Measurements from ENCODE around the gene P2RX3. TPM values are rescaled to one million over a fixed set of nuclear protein-coding genes. Genes with fewer than 3 reads are reported as not detected.

The P2RX3 gene
- total and polyA plus RNA-seq, 10 of the 15 experiments (the other 5 are each of a cell fraction or from before 2014, with no cell fraction given), result 0.05 to 0.12 TPM; not detected in 8

- Histone ChIP-seq H3K4me1 (ENCODE audit: control insufficient read depth, insufficient read depth, low read length) (no peaks in the 10 kb centered on the region; the same call in 1 of the 2 replicates), H3K4me2 (ENCODE audit: control insufficient read depth, insufficient read depth) (no peak overlapping the region), H3K9me3 (replicated peaks; ENCODE audit: control insufficient read depth, insufficient read depth, low read length) (no peaks in the 10 kb centered on the region; the same call in 2 of the 3 replicates), H3K9ac (ENCODE audit: control insufficient read depth, insufficient read depth, low read length) (no peak overlapping the region), H3K36me3 (ENCODE audit: control insufficient read depth in 2 of 2, insufficient read depth in 2 of 2, low read length in 1 of 2) (no peaks in the 10 kb centered on the region), H3K27ac (ENCODE audit: control insufficient read depth, insufficient read depth) (no peak overlapping the region), H4K20me1 (ENCODE audit: control insufficient read depth, insufficient read depth) (no peaks in the 10 kb centered on the region), H3K4me3 (no peak overlapping the region), H2AFZ (ENCODE audit: control insufficient read depth, low read depth, low read length) (no peak overlapping the region; the same call in 1 of the 2 replicates), H3K27me3 (replicated peaks in 1 of 2; ENCODE audit: control insufficient read depth in 2 of 2, insufficient read depth in 2 of 2, low read length in 1 of 2) (peaks cover 0 to 4% of the 10 kb centered on the region in 2 experiments; a peak in 2 of 4 replicates), H3K79me2 (ENCODE audit: control insufficient read depth, insufficient read depth, low read length) (no peaks in the 10 kb centered on the region)
- ATAC-seq, result peak; percentile 83
- ChIA-PET CTCF (interaction anchor here (0.6 to 2.0 kb wide), 15 partner anchors 10 to 180 kb away, joined by 3 to 7 read pairs (median 4); partner anchors contain the start of genes SSRP1 and TIMM10), POLR2A (interaction anchor here (0.6 to 0.8 kb wide), 4 partner anchors 95 to 1163 kb away, joined by 3 to 4 read pairs (median 3); no protein-coding TSS in a partner anchor), RAD21 (ENCODE audit: unreplicated experiment) (interaction anchor here (0.7 to 1.0 kb wide), 2 partner anchors 82 to 801 kb away, joined by 4 read pairs; no protein-coding TSS in a partner anchor), SMC1A (ENCODE audit: uncharacterized antibody, unreplicated experiment) (interaction anchor here (1.7 kb wide), 1 partner anchor 349 kb away, joined by 3 read pairs; no protein-coding TSS in a partner anchor)
- no peak for DNase-seq (ENCODE audit: low read depth, low spot score)
- no TSS peak for BruUV-seq (replicated peaks)
- intact Hi-C loops (cut with micrococcal nuclease; ENCODE audit: unreplicated experiment) (loop anchor here (10.0 kb wide), 1 partner anchor 1155 kb away; the partner anchor contains the start of gene OR5B21), in situ Hi-C loops (cut with MboI) (loop anchor here (5.0 to 25.0 kb wide), 5 partner anchors 133 to 1238 kb away; partner anchors contain the start of genes LPXN, OR5B21, TIMM10 and ZFP91)
- 23% methylated on average over 30 of the region's 31 CpGs for WGBS (ENCODE audit: insufficient coverage, insufficient replicate concordance, low lambda C conversion rate, missing lambda C conversion rate)
- peak; percentile 23 for FAIRE-seq
- TF ChIP-seq SMC3 (IDR thresholded peaks at IDR 0.05; ENCODE audit: borderline replicate concordance, low read length) (peak; percentile 36; the same call in 1 of the 2 replicates), RAD21 (IDR thresholded peaks at IDR 0.05; ENCODE audit: insufficient read depth, low read depth, low read length) (0 out of 2 replicates have a peak, but pooled peaks have one; percentile 8), SMAD1 (IDR thresholded peaks at IDR 0.05; ENCODE audit: low read depth, partially characterized antibody) (no peak), CTCF (IDR thresholded peaks at IDR 0.05 in 2 of 3, conservative IDR thresholded peaks at IDR 0.05 in 1 of 3; ENCODE audit: control insufficient read depth in 2 of 3, extremely low read depth in 1 of 3, insufficient read depth in 1 of 3, low read depth in 3 of 3, low read length in 3 of 3) (peak; percentile 72 to 94 (median 83)), PAX8 (IDR thresholded peaks at IDR 0.05) (no peak), IKZF2 (IDR thresholded peaks at IDR 0.05) (no peak), KDM1A (IDR thresholded peaks at IDR 0.05; ENCODE audit: borderline replicate concordance) (no peak), NFYB (IDR thresholded peaks at IDR 0.05; ENCODE audit: insufficient read depth, low read depth, low read length) (no peak), YY1 (IDR thresholded peaks at IDR 0.05; ENCODE audit: low read depth, low read length) (0 out of 2 replicates have a peak, but pooled peaks have one; percentile 41), RB1 (IDR thresholded peaks at IDR 0.05; ENCODE audit: borderline replicate concordance) (no peak), MAX (IDR thresholded peaks at IDR 0.05; ENCODE audit: low read depth, low read length) (no peak), TCF12 (IDR thresholded peaks at IDR 0.05; ENCODE audit: low read depth, low read length) (no peak), SMARCA5 (IDR thresholded peaks at IDR 0.05) (no peak), IKZF1 (conservative IDR thresholded peaks at IDR 0.05) (peak; percentile 34; the same call in 1 of the 2 replicates), MYC (IDR thresholded peaks at IDR 0.05; ENCODE audit: insufficient read depth, insufficient read length, insufficient replicate concordance, low read length, severe bottlenecking) (no peak), RCOR1 (conservative IDR thresholded peaks at IDR 0.05; ENCODE audit: low read depth, low read length) (no peak), RFX5 (IDR thresholded peaks at IDR 0.05; ENCODE audit: low read depth, low read length) (no peak), E4F1 (IDR thresholded peaks at IDR 0.05; ENCODE audit: borderline replicate concordance, partially characterized antibody) (no peak), TARDBP (IDR thresholded peaks at IDR 0.05; ENCODE audit: borderline replicate concordance) (no peak)
These were observed 11.5 kb downstream of the P2RX3 start for GRCh38 chr11:57349491-57350274.
